Measurements from ENCODE around the gene ARID2.

DNA sequence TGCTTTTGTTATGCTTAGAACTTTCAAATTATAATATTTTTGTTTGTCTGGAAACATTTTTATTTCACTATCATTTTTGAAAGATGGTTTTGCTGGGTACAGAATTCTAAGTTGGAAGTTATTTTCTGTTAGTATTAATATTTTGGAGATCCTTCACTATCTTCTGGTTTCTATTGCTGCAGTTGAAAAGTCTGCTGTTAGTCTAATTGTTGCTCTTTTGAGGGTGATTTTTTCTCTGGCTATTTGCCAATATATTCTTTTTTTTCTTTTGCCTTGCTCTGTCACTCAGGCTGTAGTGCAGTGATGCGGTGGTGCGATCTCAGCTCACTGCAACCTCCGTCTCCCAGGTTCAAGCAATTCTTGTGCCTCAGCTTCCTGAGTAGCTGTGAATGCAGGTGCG lies 28.2 kb upstream of the ARID2 start:
- TF ChIP-seq, protein P1, sequence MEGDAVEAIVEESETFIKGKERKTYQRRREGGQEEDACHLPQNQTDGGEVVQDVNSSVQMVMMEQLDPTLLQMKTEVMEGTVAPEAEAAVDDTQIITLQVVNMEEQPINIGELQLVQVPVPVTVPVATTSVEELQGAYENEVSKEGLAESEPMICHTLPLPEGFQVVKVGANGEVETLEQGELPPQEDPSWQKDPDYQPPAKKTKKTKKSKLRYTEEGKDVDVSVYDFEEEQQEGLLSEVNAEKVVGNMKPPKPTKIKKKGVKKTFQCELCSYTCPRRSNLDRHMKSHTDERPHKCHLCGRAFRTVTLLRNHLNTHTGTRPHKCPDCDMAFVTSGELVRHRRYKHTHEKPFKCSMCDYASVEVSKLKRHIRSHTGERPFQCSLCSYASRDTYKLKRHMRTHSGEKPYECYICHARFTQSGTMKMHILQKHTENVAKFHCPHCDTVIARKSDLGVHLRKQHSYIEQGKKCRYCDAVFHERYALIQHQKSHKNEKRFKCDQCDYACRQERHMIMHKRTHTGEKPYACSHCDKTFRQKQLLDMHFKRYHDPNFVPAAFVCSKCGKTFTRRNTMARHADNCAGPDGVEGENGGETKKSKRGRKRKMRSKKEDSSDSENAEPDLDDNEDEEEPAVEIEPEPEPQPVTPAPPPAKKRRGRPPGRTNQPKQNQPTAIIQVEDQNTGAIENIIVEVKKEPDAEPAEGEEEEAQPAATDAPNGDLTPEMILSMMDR (IDR thresholded peaks at IDR 0.05 in 8 of 11, conservative IDR thresholded peaks at IDR 0.05 in 3 of 11), result no peak
- TF ChIP-seq POLR2A (IDR thresholded peaks at IDR 0.05) (no peak), POLR2AphosphoS5 (IDR thresholded peaks at IDR 0.05) (no peak)
